NCI-H526 (cell line): ENCODE measurements around the gene IQCE.
"Not testable (repeated sequence)": the region's sequence is repeated elsewhere in the genome, so short reads cannot be mapped to it uniquely, and the experiment has no call there.

ENCODE experiments used
- DNase-seq, 2 experiments: peaks; one replicate each; lab custom pipeline; 2025; lab: John Stamatoyannopoulos, UW

IQCE gene

DNA sequence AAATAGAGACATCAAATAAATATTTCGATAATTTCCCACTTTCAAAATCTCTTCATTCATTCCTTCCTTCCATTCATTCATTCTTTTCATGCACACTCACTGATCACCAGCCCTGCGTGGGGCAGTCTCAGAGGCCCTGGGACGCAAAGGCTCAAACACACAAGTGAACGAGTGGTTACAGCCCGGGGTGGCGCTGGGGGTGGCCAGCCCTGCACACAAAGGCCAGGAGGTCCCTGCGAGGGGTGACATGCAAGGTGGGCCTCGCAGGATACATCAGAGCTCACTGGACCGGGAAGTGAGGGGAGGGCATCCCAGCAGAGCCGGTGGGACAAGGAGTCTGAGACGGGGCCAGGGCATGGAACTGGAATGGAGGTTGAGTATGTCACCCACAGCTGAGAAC is 43.1 kb downstream of the IQCE start:
- no peak for DNase-seq

GRCh38 chr7:2602406-2603043 is 43.7 kb downstream of the IQCE start:
- DNase-seq, result no peak

DNA sequence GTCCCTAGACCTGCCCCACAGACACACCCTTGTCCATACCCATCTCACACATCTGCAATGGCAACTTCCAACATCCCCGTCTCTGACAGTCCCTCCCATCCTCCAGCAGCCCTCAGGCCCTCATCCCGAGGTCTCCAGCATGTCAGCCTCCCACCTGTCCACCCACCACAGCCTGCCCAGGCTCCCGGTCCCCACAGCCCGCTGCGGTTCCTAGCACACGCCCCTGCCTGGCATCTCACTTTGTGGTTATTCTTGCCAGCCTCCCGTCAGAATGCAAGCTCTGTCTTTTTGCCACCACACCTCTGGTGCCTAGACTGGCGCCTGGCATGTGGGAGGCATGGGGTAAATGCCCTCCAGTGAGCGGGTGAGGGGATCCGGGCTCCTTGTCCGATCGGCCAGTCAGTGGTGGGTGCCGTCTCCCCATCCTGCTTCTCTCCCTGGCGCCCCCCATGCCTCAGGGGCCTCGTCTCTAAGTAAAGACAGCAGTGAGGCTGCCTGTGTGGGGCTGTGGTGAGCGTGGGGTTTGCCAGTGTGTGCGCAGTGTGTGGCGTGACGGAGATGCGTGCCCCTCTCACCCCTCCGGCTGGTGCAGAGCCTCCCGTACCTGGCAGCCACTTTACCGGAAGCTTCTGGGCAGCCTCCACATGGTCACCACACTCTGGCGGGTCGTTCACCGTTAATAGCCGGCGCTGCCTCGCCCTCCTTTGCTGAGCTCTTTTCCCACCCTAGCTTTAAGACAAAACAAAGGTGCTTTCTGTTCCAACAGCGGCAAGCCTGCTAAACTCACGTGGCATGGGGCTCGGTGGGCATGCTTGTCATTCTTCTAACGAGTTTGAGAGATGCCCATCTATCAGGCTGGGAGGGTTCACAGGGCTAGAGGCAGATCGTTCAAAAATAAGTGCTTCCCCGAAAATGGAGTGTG is 44.5 kb downstream of the IQCE start:
- no peak for DNase-seq

DNA sequence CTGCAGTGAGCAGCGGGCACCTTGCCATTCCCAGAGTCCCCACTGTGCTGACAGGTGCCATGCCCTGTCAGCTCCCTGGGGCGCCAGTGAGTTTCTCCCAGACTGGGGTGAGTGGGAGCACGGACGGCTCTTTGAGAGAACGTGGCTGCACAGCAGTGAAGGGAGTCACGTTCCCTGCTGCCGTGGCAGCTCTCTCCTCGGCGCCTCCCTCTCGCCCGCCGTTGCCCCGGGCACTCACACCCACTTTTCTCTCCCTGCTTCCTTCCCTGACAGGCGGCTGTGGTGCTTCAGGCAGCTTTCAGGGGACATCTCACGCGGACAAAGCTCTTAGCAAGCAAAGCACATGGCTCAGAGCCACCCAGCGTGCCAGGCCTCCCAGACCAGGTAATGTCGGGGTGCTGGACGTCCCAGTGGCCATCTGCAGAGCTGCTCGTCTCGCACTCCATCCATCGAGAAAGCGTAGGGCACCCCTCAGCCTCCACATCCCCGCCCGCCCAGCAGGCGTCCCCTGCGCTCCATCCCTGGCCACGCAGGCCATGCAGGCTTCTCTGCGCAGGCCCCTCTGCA is 45.9 kb downstream of the IQCE start:
- no peak for DNase-seq

DNA sequence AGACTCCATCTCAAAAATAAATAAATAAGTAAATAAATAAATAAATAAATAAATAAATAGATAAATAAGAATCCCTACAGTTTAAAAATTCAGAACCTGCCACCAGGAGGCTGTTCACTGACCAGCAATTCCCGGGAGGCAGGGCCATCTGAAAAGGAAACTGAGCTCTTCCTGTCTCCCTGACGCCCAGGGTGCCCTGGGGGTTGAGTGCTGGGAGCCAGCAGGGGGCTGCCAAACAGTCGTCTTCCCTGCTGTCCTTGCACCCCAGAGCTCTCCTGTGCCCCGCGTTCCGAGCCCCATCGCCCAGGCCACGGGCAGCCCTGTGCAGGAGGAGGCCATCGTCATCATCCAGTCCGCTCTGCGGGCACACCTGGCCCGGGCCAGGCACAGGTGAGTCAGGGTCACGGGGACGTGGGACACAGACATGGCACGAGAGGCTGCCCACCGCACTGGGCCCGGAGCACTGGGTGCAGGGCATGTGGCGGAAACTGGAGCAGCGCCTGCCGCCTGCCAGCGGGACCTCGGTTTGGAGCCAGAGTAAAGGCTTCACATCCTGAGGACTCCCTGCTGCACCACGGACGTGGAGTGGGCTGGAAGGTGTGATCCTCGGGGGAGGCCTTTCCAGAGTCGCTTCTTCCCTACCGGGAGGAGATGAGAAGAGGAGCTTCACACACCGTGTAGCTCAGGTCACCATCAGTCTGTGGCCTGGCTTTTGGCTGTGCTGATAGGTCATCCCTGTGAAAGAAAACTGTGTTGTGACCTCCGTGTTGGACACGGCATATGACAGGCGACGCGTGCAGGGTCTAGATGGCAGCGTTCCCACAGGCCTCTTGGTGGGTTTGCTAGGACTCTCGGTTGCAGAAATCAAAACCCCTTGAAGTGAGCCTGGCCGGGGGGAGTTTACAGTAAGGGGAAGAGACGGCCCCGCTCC is 47.1 kb downstream of the IQCE start:
- no peak for DNase-seq

- DNase-seq, result no peak
Observed at GRCh38 chr7:2606539-2606936, 47.8 kb downstream of the IQCE start.

DNA sequence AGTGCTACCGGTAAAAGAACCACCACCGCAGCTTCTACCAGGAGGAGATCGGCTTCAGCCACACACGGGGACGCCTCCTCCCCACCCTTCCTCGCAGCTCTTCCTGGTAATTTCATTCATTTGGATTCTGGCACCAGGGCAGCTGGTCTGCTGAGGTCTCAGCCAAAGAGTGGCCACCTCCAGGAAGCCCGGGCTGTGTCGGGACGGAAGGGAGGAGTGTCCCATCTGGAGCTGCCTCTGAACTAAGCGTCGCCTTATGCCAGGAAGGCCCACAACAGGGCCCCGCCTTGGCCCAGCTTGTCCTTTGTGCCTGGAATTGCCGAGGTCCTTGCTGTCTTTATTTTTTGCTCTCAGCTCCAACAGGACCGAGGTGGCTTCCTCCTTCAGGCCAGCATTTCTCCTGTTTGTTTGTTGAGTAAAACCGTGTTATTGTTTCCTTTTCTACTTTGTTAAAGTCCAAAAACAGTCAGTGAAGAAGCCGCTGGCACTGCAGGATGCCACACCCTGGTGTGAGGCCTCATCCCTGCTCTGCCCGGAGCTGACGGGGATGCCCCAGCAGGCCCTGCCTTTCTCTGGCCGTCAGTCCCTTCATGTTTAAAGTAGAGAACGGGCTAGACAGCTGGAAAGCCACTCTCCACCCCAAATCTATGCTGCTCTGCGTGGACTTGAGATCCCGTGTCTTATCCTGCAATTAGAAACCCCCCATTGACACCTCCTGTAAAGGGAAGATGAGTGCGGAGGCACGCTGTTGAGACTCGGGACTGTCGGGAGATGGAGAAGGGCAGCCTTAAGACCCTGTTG is 48.5 kb downstream of the IQCE start:
- no peak for DNase-seq

GRCh38 chr7:2607923-2608904 is 49.4 kb downstream of the IQCE start:
- no peak for DNase-seq

- DNase-seq, result peak in 1 of 2 experiments; percentile 41
Observed at GRCh38 chr7:2608921-2609411, 50.2 kb downstream of the IQCE start.

DNA sequence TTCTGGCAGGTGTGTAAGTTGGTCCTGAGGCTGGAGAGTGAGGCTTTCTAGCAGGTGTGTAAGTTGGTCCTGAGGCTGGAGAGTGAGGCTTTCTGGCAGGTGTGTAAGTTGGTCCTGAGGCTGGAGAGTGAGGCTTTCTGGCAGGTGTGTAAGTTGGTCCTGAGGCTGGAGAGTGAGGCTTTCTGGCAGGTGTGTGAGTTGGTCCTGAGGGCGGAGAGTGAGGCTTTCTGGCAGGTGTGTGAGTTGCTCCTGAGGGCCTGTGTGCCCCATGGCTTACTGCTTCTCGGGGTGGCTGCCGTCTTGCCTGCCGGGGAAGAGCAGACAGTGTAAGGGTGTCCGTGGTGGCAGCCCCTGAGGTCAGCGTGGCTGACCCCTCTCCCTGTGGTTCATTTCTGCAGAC is 50.9 kb downstream of the IQCE start:
- DNase-seq, result not testable (repeated sequence)

DNA sequence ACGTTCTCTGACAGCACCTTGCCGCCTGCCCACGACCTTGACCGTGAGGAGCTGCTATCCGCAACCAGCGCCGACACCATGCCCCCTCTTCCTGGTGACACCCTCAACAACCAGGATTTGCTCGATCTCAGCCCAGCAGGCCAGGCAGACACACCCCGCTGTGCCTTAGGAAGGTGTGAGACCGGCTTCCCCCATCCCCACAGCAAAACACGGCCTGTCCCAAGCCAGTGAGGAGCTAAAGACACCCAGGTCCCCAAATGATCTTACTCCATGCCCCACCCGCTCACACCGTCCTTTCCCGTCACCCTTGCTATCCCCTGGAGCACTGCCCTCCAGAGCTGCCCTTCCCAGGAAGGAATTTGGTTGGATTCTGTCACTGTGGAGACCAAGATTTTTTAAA is 51.7 kb downstream of the IQCE start:
- no peak for DNase-seq

DNA sequence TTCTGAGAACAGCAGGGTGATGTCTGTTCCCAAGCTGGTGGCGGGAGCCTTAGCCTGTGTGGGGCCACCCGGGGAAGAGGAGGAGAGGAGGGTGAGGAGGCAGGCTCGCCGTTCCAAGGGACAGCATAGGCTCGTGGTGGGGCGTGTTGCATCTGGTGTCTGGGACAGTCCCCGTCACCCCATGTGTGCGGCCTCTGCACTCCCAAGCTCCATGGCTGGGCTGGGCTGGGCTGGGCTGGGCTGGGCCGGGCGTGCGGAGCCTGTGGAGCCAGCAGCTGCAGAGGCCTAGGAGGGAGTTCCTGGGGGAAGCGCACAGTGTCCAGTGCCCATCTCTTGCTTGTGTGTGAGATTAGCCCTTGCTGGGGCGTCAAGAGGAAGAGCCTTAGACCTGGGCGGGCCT is 52.1 kb downstream of the IQCE start:
- no peak for DNase-seq

- DNase-seq, result no peak
Observed at GRCh38 chr7:2611401-2611800, 52.6 kb downstream of the IQCE start.

GRCh38 chr7:2611922-2612321 is 53.1 kb downstream of the IQCE start:
- DNase-seq, result no peak

- peak in 1 of 2 experiments; percentile 36 for DNase-seq
Observed at GRCh38 chr7:2612445-2613097, 53.8 kb downstream of the IQCE start.

GRCh38 chr7:2613098-2613930 is 54.5 kb downstream of the IQCE start:
- peak in 1 of 2 experiments; percentile 35 for DNase-seq

DNA sequence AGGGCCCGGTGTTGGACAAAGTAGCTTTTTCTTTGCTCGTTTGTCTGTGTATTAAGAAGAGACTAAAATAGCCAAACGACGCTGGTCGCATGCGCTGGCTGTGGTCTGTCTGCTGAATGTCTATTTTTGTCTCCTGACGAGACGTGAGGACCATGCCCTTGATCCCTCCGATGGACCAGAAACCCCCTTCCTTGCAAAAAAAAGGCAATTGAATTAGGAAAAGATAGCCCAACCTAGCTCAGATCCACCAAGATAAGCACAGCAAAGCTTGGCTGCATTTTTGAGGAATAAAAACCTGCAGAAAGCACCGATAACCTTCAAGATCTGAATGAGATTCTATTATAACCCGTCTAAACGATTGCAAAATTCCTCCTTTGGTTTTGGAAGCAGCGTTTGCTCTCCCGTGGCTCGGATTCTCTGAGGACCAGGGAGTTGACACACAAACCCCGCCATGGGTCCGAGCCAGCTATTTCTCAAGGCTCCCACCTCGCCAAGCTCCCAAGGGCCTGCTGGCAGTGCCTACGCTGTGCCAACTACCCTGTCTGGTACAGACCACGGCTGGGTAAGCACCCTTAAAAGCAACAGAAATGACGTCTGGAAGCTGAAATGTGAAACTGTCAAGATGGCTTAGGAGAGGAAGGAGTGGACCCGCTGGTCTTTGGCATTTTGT is 55.3 kb downstream of the IQCE start:
- no peak for DNase-seq
